Uterus (tissue), 4 donors: ENCODE measurements around the gene FBXW8. TPM values are rescaled to one million over a fixed set of nuclear protein-coding genes. Genes with fewer than 3 reads are reported as not detected.

Experiments
- DNase-seq, 2 donors: peaks; one replicate each; pipeline ENCODE4 v3.0.0-alpha.2; 2019 to 2020
- H3K27ac ChIP-seq, 2 donors: fragments of 200-600 bp; sonication (generic); 1 replicate in 1 of 2; 2 replicates in 1 of 2; pipeline ENCODE4 v1.5.1; 2016 to 2018
- H3K27me3 ChIP-seq, 2 donors: fragments of 200-600 bp; sonication (generic); one replicate each; pipeline ENCODE4 v1.5.1; 2018 to 2019; ENCODE audit warnings: control low read depth in 1 of 2
- H3K36me3 ChIP-seq, 2 donors: fragments of 200-600 bp; sonication (generic); one replicate each; pipeline ENCODE4 v1.5.1; 2019; ENCODE audit warnings: control low read depth in 1 of 2
- H3K4me1 ChIP-seq, 2 donors: fragments of 200-600 bp; sonication (generic); one replicate each; pipeline ENCODE4 v1.5.1; 2018 to 2019; ENCODE audit warnings: control low read depth in 1 of 2
- H3K4me3 ChIP-seq, 2 donors: fragments of 200-600 bp; sonication (generic); 1 replicate in 1 of 2; 2 replicates in 1 of 2; pipeline ENCODE4 v1.5.1; 2018 to 2019; ENCODE audit warnings: mild to moderate bottlenecking in 1 of 2
- H3K9me3 ChIP-seq, 2 donors: fragments of 200-600 bp; sonication (generic); one replicate each; pipeline ENCODE4 v1.5.1; 2019; ENCODE audit warnings: control low read depth in 1 of 2
- CTCF ChIP-seq, 4 experiments: fragments of 200-600 bp in 2 of 4; fragments of 450-650 bp in 2 of 4; sonication (generic) in 2 of 4; IDR thresholded peaks; one replicate each; pipeline ENCODE4 v1.5.1; 2016 to 2019; ENCODE audit warnings: antibody characterized with exemption in 4 of 4, mild to moderate bottlenecking in 2 of 4, moderate library complexity in 1 of 4
- POLR2A ChIP-seq, 2 donors: fragments of 450-650 bp; IDR thresholded peaks; one replicate each; pipeline ENCODE4 v1.6.1; 2016; ENCODE audit warnings: antibody characterized with exemption in 2 of 2, mild to moderate bottlenecking in 1 of 2, moderate library complexity in 1 of 2
- intact Hi-C: fragments of 100-400 bp; cut with DNase I; formaldehyde crosslinking; loops from one replicate; pipeline ENCODE4 v1.15.1; 2023; ENCODE audit warnings: low total_unique reads
- total RNA-seq, 4 donors: library from RNA; depleted of rRNA in 3 of 4; stranded (reverse); fragments of >200 nt in 3 of 4; gene quantifications; one replicate each; pipeline versions ENCODE4 v1.1.0 to v1.2.4, GENCODE V29; 2014 to 2023
- donor health status: DM: yes; HTN: yes; CAD: no.

The FBXW8 gene
- total RNA-seq, 4 donors from 2014 or later = 5.9 to 28.0 (median 15.3) TPM

GRCh38 chr12:116955382-116956021 is 44.8 kb downstream of the FBXW8 start:
- Histone ChIP-seq H3K4me1 (no peaks in the 10 kb centered on the region), H3K27me3 (no peaks in the 10 kb centered on the region), H3K9me3 (no peaks in the 10 kb centered on the region), H3K27ac (no peak overlapping the region), H3K4me3 (no peak overlapping the region), H3K36me3 (no peaks in the 10 kb centered on the region)
- no peak for DNase-seq
- TF ChIP-seq POLR2A (IDR thresholded peaks at IDR 0.05) (no peak), CTCF (IDR thresholded peaks at IDR 0.05) (peak in 1 of 4 experiments; percentile 26)
- intact Hi-C loops = no loop called here

GRCh38 chr12:116958402-116959197 is 47.9 kb downstream of the FBXW8 start:
- no peak overlapping the region for H3K4me3 ChIP-seq
- TF ChIP-seq POLR2A (IDR thresholded peaks at IDR 0.05) (no peak), CTCF (IDR thresholded peaks at IDR 0.05) (no peak)
- intact Hi-C loops = no loop called here
- no peaks in the 10 kb centered on the region for H3K4me1 ChIP-seq
- no peaks in the 10 kb centered on the region for H3K9me3 ChIP-seq
- no peak for DNase-seq
- H3K36me3 ChIP-seq = no peaks in the 10 kb centered on the region
- H3K27me3 ChIP-seq = no peaks in the 10 kb centered on the region
- H3K27ac ChIP-seq = no peak overlapping the region

- Histone ChIP-seq H3K27me3 (no peaks in the 10 kb centered on the region), H3K4me3 (no peak overlapping the region), H3K4me1 (no peaks in the 10 kb centered on the region), H3K27ac (no peak overlapping the region), H3K36me3 (no peaks in the 10 kb centered on the region), H3K9me3 (no peaks in the 10 kb centered on the region)
- no peak for DNase-seq
- TF ChIP-seq POLR2A (IDR thresholded peaks at IDR 0.05) = no peak
- TF ChIP-seq CTCF (IDR thresholded peaks at IDR 0.05) = no peak
- intact Hi-C loops = no loop called here
Observed at GRCh38 chr12:116959198-116959460, 48.4 kb downstream of the FBXW8 start.

GRCh38 chr12:116959845-116960514 is 49.2 kb downstream of the FBXW8 start:
- no peak for DNase-seq
- no peaks in the 10 kb centered on the region for H3K9me3 ChIP-seq
- H3K36me3 ChIP-seq = no peaks in the 10 kb centered on the region
- H3K4me3 ChIP-seq = no peak overlapping the region
- no peak for TF ChIP-seq POLR2A (IDR thresholded peaks at IDR 0.05)
- TF ChIP-seq CTCF (IDR thresholded peaks at IDR 0.05) = no peak
- intact Hi-C loops = no loop called here
- no peak overlapping the region for H3K27ac ChIP-seq
- no peaks in the 10 kb centered on the region for H3K27me3 ChIP-seq
- no peaks in the 10 kb centered on the region for H3K4me1 ChIP-seq

GRCh38 chr12:116962197-116962596 is 51.4 kb downstream of the FBXW8 start:
- intact Hi-C loops = no loop called here
- no peaks in the 10 kb centered on the region for H3K9me3 ChIP-seq
- no peak overlapping the region for H3K4me3 ChIP-seq
- TF ChIP-seq POLR2A (IDR thresholded peaks at IDR 0.05) (no peak), CTCF (IDR thresholded peaks at IDR 0.05) (no peak)
- DNase-seq = no peak
- no peaks in the 10 kb centered on the region for H3K4me1 ChIP-seq
- no peaks in the 10 kb centered on the region for H3K27me3 ChIP-seq
- H3K36me3 ChIP-seq = no peaks in the 10 kb centered on the region
- H3K27ac ChIP-seq = no peak overlapping the region
